Hypothalamus (tissue), 51 donors: Measurements from ENCODE around the gene SMIM34.
"Not testable (repeated sequence)": the region's sequence is repeated elsewhere in the genome, so short reads cannot be mapped to it uniquely, and the experiment has no call there.

ENCODE experiments used
- DNase-seq, 51 donors: peaks; one replicate each; lab custom pipeline; 2025; lab: John Stamatoyannopoulos, UW

SMIM34 gene

GRCh38 chr21:34374940-34375618, 48.7 kb downstream of the SMIM34 start, which contains the start of gene SMIM11:
Gene SMIM11, plus strand, starts transcription at chr21:34375507. Its CDS starts 3,998 bp downstream, at chr21:34379505.
- not testable (repeated sequence) for DNase-seq

GRCh38 chr21:34374462-34374861, 49.3 kb downstream of the SMIM34 start:
- DNase-seq = not testable (repeated sequence)

GRCh38 chr21:34372321-34372720, 51.4 kb downstream of the SMIM34 start:
- no peak for DNase-seq

GRCh38 chr21:34369741-34370140, 54.0 kb downstream of the SMIM34 start:
- DNase-seq = no peak
